SU-DHL-6 (cell line): ENCODE measurements around the gene CCDC85C.

ENCODE experiments used
- H2AFZ ChIP-seq: fragments of 200-600 bp; sonication (generic); 2 replicates; pipeline ENCODE4 v1.6.1; 2014; ENCODE audit warnings: low read depth, mild to moderate bottlenecking, moderate library complexity, mixed read lengths, antibody characterized with exemption, low read length; ENCODE audit not compliant: severe bottlenecking
- H3F3A ChIP-seq: fragments of 200-600 bp; shearing (Covaris generic); 2 replicates; pipeline ENCODE4 v1.6.0; 2016; ENCODE audit warnings: antibody characterized with exemption, mild to moderate bottlenecking; ENCODE audit not compliant: insufficient read depth
- H3K27ac ChIP-seq: fragments of 200-600 bp; sonication (generic); 2 replicates; pipeline ENCODE4 v1.5.1; 2016; ENCODE audit warnings: low read depth, mild to moderate bottlenecking, low read length, moderate library complexity, mixed read lengths
- H3K27me3 ChIP-seq: fragments of 200-600 bp; sonication (generic), shearing (Covaris generic); 2 replicates; pipeline ENCODE4 v1.6.0; 2014; ENCODE audit warnings: mild to moderate bottlenecking, low read length
- H3K36me3 ChIP-seq: fragments of 200-600 bp; sonication (generic); 2 replicates; pipeline ENCODE4 v1.6.1; 2014; ENCODE audit warnings: mild to moderate bottlenecking, low read length, mixed read lengths
- H3K4me2 ChIP-seq: fragments of 300-600, 200-600 bp; shearing (Covaris generic), sonication (generic); 2 replicates; pipeline ENCODE4 v1.6.0; 2014; ENCODE audit warnings: low read length, low read depth, mild to moderate bottlenecking; ENCODE audit not compliant: poor library complexity, severe bottlenecking
- H3K4me3 ChIP-seq: fragments of 200-600 bp; sonication (generic); 2 replicates; pipeline ENCODE4 v1.5.1; 2014; ENCODE audit warnings: antibody characterized with exemption, low read length, mild to moderate bottlenecking, mixed read lengths; ENCODE audit not compliant: insufficient read depth, poor library complexity, severe bottlenecking
- H3K79me2 ChIP-seq: fragments of 200-600 bp; sonication (generic); 2 replicates; pipeline ENCODE4 v1.6.1; 2014; ENCODE audit warnings: mild to moderate bottlenecking, low read length, moderate library complexity; ENCODE audit not compliant: insufficient read depth
- H3K9ac ChIP-seq: fragments of 200-600 bp; sonication (generic); 2 replicates; pipeline ENCODE4 v1.7.0; 2014; ENCODE audit warnings: mild to moderate bottlenecking, low read length
- H3K9me2 ChIP-seq: fragments of 200-600 bp; sonication (generic); replicated peaks from 2 replicates; pipeline ENCODE4 v1.6.1; 2014; ENCODE audit warnings: low read length; ENCODE audit not compliant: insufficient read depth
- H3K9me3 ChIP-seq: fragments of 200-600 bp; sonication (generic); 2 replicates; pipeline ENCODE4 v1.6.1; 2014; ENCODE audit warnings: low read length, mixed read lengths; ENCODE audit not compliant: insufficient read depth
- H4K20me1 ChIP-seq: fragments of 200-600 bp; sonication (generic); 2 replicates; pipeline ENCODE4 v1.6.1; 2014; ENCODE audit warnings: low read depth, mild to moderate bottlenecking, antibody characterized with exemption, low read length, moderate library complexity, mixed read lengths
- CTCF ChIP-seq: fragments of 200-600 bp; sonication (generic); IDR thresholded peaks from one replicate; pipeline ENCODE4 v1.5.1; 2017; ENCODE audit warnings: antibody characterized with exemption, mild to moderate bottlenecking, low read length, moderate library complexity; ENCODE audit not compliant: insufficient read depth, poor library complexity, severe bottlenecking
- EZH2phosphoT487 ChIP-seq: fragments of 200-600 bp; sonication (generic), shearing (Covaris generic); conservative IDR thresholded peaks from 2 replicates; pipeline ENCODE4 v1.6.1; 2018; ENCODE audit warnings: mild to moderate bottlenecking, antibody characterized with exemption, low read length, moderate library complexity, mixed read lengths

CCDC85C gene

GRCh38 chr14:99548871-99549515 is 55.0 kb downstream of the CCDC85C start:
- Histone ChIP-seq H3K9ac (no peak overlapping the region), H3K9me2 (no peaks in the 10 kb centered on the region), H3K27ac (no peak overlapping the region), H3K4me2 (no peak overlapping the region), H3K79me2 (no peaks in the 10 kb centered on the region), H3F3A (no peaks in the 10 kb centered on the region), H3K27me3 (no peaks in the 10 kb centered on the region), H3K36me3 (no peaks in the 10 kb centered on the region), H3K4me3 (no peak overlapping the region), H4K20me1 (no peaks in the 10 kb centered on the region), H2AFZ (no peak overlapping the region), H3K9me3 (no peaks in the 10 kb centered on the region)
- TF ChIP-seq EZH2phosphoT487 (no peak), CTCF (no peak)

DNA sequence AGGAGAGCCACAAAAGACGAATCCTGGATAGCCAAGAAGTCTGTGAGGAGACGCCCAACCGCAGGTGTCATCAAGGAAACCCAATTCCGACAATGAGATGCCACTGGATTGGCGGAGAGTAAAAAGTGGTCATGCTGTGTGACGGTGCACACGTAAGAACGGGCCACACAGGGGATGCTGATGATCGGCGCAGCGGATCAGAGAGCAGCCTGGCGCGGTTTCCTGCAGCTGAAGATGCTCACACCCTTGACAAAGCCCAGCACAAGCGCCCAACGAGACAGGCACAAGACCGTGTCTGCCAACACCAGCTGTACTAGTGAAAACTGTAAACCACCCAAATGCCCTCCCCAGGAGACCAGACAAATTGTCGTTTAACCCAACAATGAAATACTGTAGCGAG is 55.8 kb downstream of the CCDC85C start:
- no peak overlapping the region for H2AFZ ChIP-seq
- no peaks in the 10 kb centered on the region for H3F3A ChIP-seq
- H3K27me3 ChIP-seq, result no peaks in the 10 kb centered on the region
- H3K9me3 ChIP-seq, result no peaks in the 10 kb centered on the region
- H3K4me2 ChIP-seq, result no peak overlapping the region
- no peak overlapping the region for H3K9ac ChIP-seq
- no peak for TF ChIP-seq CTCF
- no peak for TF ChIP-seq EZH2phosphoT487
- no peaks in the 10 kb centered on the region for H3K36me3 ChIP-seq
- H3K79me2 ChIP-seq, result no peaks in the 10 kb centered on the region
- H3K27ac ChIP-seq, result no peak overlapping the region
- H4K20me1 ChIP-seq, result no peaks in the 10 kb centered on the region
- no peak overlapping the region for H3K4me3 ChIP-seq
- no peaks in the 10 kb centered on the region for H3K9me2 ChIP-seq

- Histone ChIP-seq H3K27me3 (no peaks in the 10 kb centered on the region), H2AFZ (no peak overlapping the region), H3K9me3 (no peaks in the 10 kb centered on the region), H3K27ac (no peak overlapping the region), H4K20me1 (no peaks in the 10 kb centered on the region), H3F3A (no peaks in the 10 kb centered on the region), H3K9ac (no peak overlapping the region), H3K36me3 (no peaks in the 10 kb centered on the region), H3K9me2 (no peaks in the 10 kb centered on the region), H3K4me3 (no peak overlapping the region), H3K4me2 (no peak overlapping the region), H3K79me2 (no peaks in the 10 kb centered on the region)
- TF ChIP-seq CTCF, result no peak
- TF ChIP-seq EZH2phosphoT487, result no peak
Measured at GRCh38 chr14:99546234-99546879, 57.6 kb downstream of the CCDC85C start.
